ENCODE results near the gene FHAD1.

Gene FHAD1

GRCh38 chr1:15204931-15205330 is 42.1 kb upstream of the FHAD1 start:
- in situ Hi-C loops (cut with HindIII; ENCODE audit: low pct_ligation_motif_present, low sequenced_read_pairs), result no loop called here
- H3K27me3 ChIP-seq (replicated peaks), result no peaks in the 10 kb centered on the region
- no peak for TF ChIP-seq CTCF (IDR thresholded peaks at IDR 0.05; ENCODE audit: low read depth, low read length, missing control alignments)
- no peak overlapping the region for H3K27ac ChIP-seq
- H3K4me3 ChIP-seq (ENCODE audit: low read depth, low read length), result no peak overlapping the region
- no peak for DNase-seq
- H3K36me3 ChIP-seq (replicated peaks), result no peaks in the 10 kb centered on the region

GRCh38 chr1:15205586-15206346 is 41.3 kb upstream of the FHAD1 start:
- Histone ChIP-seq H3K4me3 (ENCODE audit: low read depth, low read length) (no peak overlapping the region), H3K27me3 (replicated peaks) (no peaks in the 10 kb centered on the region), H3K36me3 (replicated peaks) (no peaks in the 10 kb centered on the region), H3K27ac (no peak overlapping the region)
- in situ Hi-C loops (cut with HindIII; ENCODE audit: low pct_ligation_motif_present, low sequenced_read_pairs), result no loop called here
- no peak for TF ChIP-seq CTCF (IDR thresholded peaks at IDR 0.05; ENCODE audit: low read depth, low read length, missing control alignments)
- DNase-seq, result no peak

GRCh38 chr1:15206418-15207030 is 40.5 kb upstream of the FHAD1 start:
- H3K4me3 ChIP-seq (ENCODE audit: low read depth, low read length), result no peak overlapping the region
- TF ChIP-seq CTCF (IDR thresholded peaks at IDR 0.05; ENCODE audit: low read depth, low read length, missing control alignments), result no peak
- no peak for DNase-seq
- no peaks in the 10 kb centered on the region for H3K27me3 ChIP-seq (replicated peaks)
- in situ Hi-C loops (cut with HindIII; ENCODE audit: low pct_ligation_motif_present, low sequenced_read_pairs), result no loop called here
- H3K27ac ChIP-seq, result no peak overlapping the region
- H3K36me3 ChIP-seq (replicated peaks), result no peaks in the 10 kb centered on the region

- H3K27me3 ChIP-seq (replicated peaks), result no peaks in the 10 kb centered on the region
- DNase-seq, result no peak
- H3K36me3 ChIP-seq (replicated peaks), result no peaks in the 10 kb centered on the region
- in situ Hi-C loops (cut with HindIII; ENCODE audit: low pct_ligation_motif_present, low sequenced_read_pairs), result no loop called here
- no peak for TF ChIP-seq CTCF (IDR thresholded peaks at IDR 0.05; ENCODE audit: low read depth, low read length, missing control alignments)
- H3K4me3 ChIP-seq (ENCODE audit: low read depth, low read length), result no peak overlapping the region
- H3K27ac ChIP-seq, result no peak overlapping the region
These were observed 39.8 kb upstream of the FHAD1 start for GRCh38 chr1:15207031-15207828.

- DNase-seq, result no peak
- no peak overlapping the region for H3K4me3 ChIP-seq (ENCODE audit: low read depth, low read length)
- no peaks in the 10 kb centered on the region for H3K27me3 ChIP-seq (replicated peaks)
- no peaks in the 10 kb centered on the region for H3K36me3 ChIP-seq (replicated peaks)
- in situ Hi-C loops (cut with HindIII; ENCODE audit: low pct_ligation_motif_present, low sequenced_read_pairs), result no loop called here
- TF ChIP-seq CTCF (IDR thresholded peaks at IDR 0.05; ENCODE audit: low read depth, low read length, missing control alignments), result no peak
- H3K27ac ChIP-seq, result no peak overlapping the region
These were observed 39.1 kb upstream of the FHAD1 start for GRCh38 chr1:15207829-15208429.
